GM12878 (cell line): ENCODE measurements around the gene DNAI2. TPM values are rescaled to one million over a fixed set of nuclear protein-coding genes. Genes with fewer than 3 reads are reported as not detected.

ENCODE experiments used
- ATAC-seq: fragments of 200-7000 bp; cut with Tn5 transposase; 3 replicates; pipeline ENCODE4 v1.9.1; 2020; ENCODE audit warnings: mild to moderate bottlenecking, moderate library complexity
- BruUV-seq: library from RNA; stranded (reverse); fragments of 400-500 nt; replicated peaks from 2 replicates; lab custom pipeline; 2021; lab: Mats Ljungman, UMichigan
- CTCF ChIA-PET: fragments of 300-600 bp; sonication (Branson Sonifier 250); formaldehyde crosslinking; extraction: SDS; loops from one replicate; lab custom pipeline; 2021; ENCODE audit warnings: inconsistent platforms; lab: Yijun Ruan, JAX
- POLR2A ChIA-PET: fragments of 350-600 bp; formaldehyde crosslinking; extraction: SDS; loops from one replicate; lab custom pipeline; 2021; ENCODE audit warnings: inconsistent platforms; lab: Charles Lee
- RAD21 ChIA-PET: fragments of 300-600 bp; sonication (Branson Sonifier 250); formaldehyde crosslinking; loops from one replicate; lab custom pipeline; 2023; ENCODE audit warnings: antibody characterized with exemption; ENCODE audit not compliant: unreplicated experiment; lab: Charles Lee
- SMC1A ChIA-PET: fragments of 300-600 bp; sonication (Branson Sonifier 250); formaldehyde crosslinking; loops from one replicate; lab custom pipeline; 2023; ENCODE audit not compliant: unreplicated experiment, uncharacterized antibody; lab: Charles Lee
- DNase-seq: peaks from one replicate; pipeline ENCODE4 v3.0.0-alpha.2; 2011; ENCODE audit warnings: low read depth, low spot score
- FAIRE-seq: peaks from 3 replicates; lab custom pipeline; 2011; peaks lifted over from hg19 to GRCh38; lab: Jason Lieb, UNC
- H2AFZ ChIP-seq: 2 replicates; pipeline ENCODE4 v1.6.0; 2011; ENCODE audit warnings: low read depth, low read length, control low read depth; ENCODE audit not compliant: control insufficient read depth
- H3K27ac ChIP-seq: 2 replicates; pipeline ENCODE4 v1.5.1; 2011; ENCODE audit warnings: control low read depth; ENCODE audit not compliant: control insufficient read depth, insufficient read depth
- H3K27me3 ChIP-seq, 2 experiments: replicated peaks in 1 of 2; 2 replicates each; pipeline versions ENCODE4 v1.6.0 to v1.6.1; 2011; ENCODE audit warnings: low read length in 1 of 2; ENCODE audit not compliant: control insufficient read depth in 2 of 2, insufficient read depth in 2 of 2
- H3K36me3 ChIP-seq, 2 experiments: 2 replicates each; pipeline ENCODE4 v1.5.1; 2011; ENCODE audit warnings: low read length in 1 of 2; ENCODE audit not compliant: control insufficient read depth in 2 of 2, insufficient read depth in 2 of 2
- H3K4me1 ChIP-seq: 2 replicates; pipeline ENCODE4 v1.6.1; 2011; ENCODE audit warnings: mild to moderate bottlenecking, low read length, moderate library complexity, mixed read lengths; ENCODE audit not compliant: control insufficient read depth, insufficient read depth
- H3K4me2 ChIP-seq: 2 replicates; pipeline ENCODE4 v1.6.0; 2011; ENCODE audit warnings: control low read depth; ENCODE audit not compliant: control insufficient read depth, insufficient read depth
- H3K4me3 ChIP-seq: fragments of 200-600 bp; sonication (generic); 2 replicates; pipeline ENCODE4 v1.5.1; 2016
- H3K79me2 ChIP-seq: 2 replicates; pipeline ENCODE4 v1.6.0; 2011; ENCODE audit warnings: low read length; ENCODE audit not compliant: control insufficient read depth, insufficient read depth
- H3K9ac ChIP-seq: 2 replicates; pipeline ENCODE4 v1.8.0; 2011; ENCODE audit warnings: low read length, control low read depth, mixed read lengths; ENCODE audit not compliant: control insufficient read depth, insufficient read depth
- H3K9me3 ChIP-seq: replicated peaks from 3 replicates; pipeline ENCODE4 v1.5.1; 2011; ENCODE audit warnings: mild to moderate bottlenecking, low read length; ENCODE audit not compliant: control insufficient read depth, insufficient read depth
- H4K20me1 ChIP-seq: 2 replicates; pipeline ENCODE4 v1.6.0; 2011; ENCODE audit not compliant: control insufficient read depth, insufficient read depth
- EED ChIP-seq: sonication (generic); IDR thresholded peaks from 2 replicates; pipeline ENCODE4 v1.6.1; 2016; ENCODE audit warnings: antibody characterized with exemption, low read depth
- ESRRA ChIP-seq: IDR thresholded peaks from 2 replicates; pipeline ENCODE4 v1.6.1; 2012; ENCODE audit warnings: mild to moderate bottlenecking, low read length, improper control_type of control experiment
- FOXK2 ChIP-seq: fragments of 450-650 bp; IDR thresholded peaks from 2 replicates; pipeline ENCODE4 v1.6.1; 2017; ENCODE audit warnings: mild to moderate bottlenecking, moderate library complexity
- HDAC6 ChIP-seq: fragments of 200-600 bp; sonication (generic); IDR thresholded peaks from one replicate; pipeline ENCODE4 v1.8.0; 2017; ENCODE audit warnings: antibody characterized with exemption; ENCODE audit not compliant: unreplicated experiment
- HDGF ChIP-seq: fragments of 450-650 bp; IDR thresholded peaks from 2 replicates; pipeline ENCODE4 v1.6.1; 2016; ENCODE audit warnings: antibody characterized with exemption
- MXI1 ChIP-seq: fragments of 150-350 bp; IDR thresholded peaks from 2 replicates; pipeline ENCODE4 v1.6.1; 2011; ENCODE audit warnings: low read depth, mild to moderate bottlenecking, inconsistent platforms, low read length, improper control_type of control experiment
- NBN ChIP-seq: fragments of 450-650 bp; IDR thresholded peaks from 2 replicates; pipeline ENCODE4 v1.6.1; 2016
- RAD21 ChIP-seq: IDR thresholded peaks from 2 replicates; pipeline ENCODE4 v1.6.1; 2011; ENCODE audit warnings: mild to moderate bottlenecking, low read depth, low read length, moderate library complexity; ENCODE audit not compliant: insufficient read depth
- RBBP5 ChIP-seq: fragments of 200-600 bp; sonication (generic); conservative IDR thresholded peaks from 2 replicates; pipeline ENCODE4 v1.6.1; 2016
- SMAD1 ChIP-seq: fragments of 450-650 bp; IDR thresholded peaks from 2 replicates; pipeline ENCODE4 v1.6.1; 2018; ENCODE audit warnings: mild to moderate bottlenecking, low read depth; ENCODE audit not compliant: partially characterized antibody
- SMAD5 ChIP-seq: IDR thresholded peaks from 2 replicates; pipeline ENCODE4 v1.6.1; 2016; ENCODE audit warnings: antibody characterized with exemption, low read depth
- SMARCA5 ChIP-seq: fragments of 450-650 bp; IDR thresholded peaks from 2 replicates; pipeline ENCODE4 v1.6.1; 2017; ENCODE audit warnings: mild to moderate bottlenecking
- SUZ12 ChIP-seq: fragments of 200-600 bp; sonication (generic); IDR thresholded peaks from one replicate; pipeline ENCODE4 v1.6.1; 2018; ENCODE audit warnings: antibody characterized with exemption, mild to moderate bottlenecking; ENCODE audit not compliant: unreplicated experiment
- ZBTB11 ChIP-seq: fragments of 450-650 bp; formaldehyde crosslinking; IDR thresholded peaks from 2 replicates; pipeline ENCODE4 v1.5.0; 2022; ENCODE audit warnings: mild to moderate bottlenecking, missing genetic modification characterization
- WGBS: methylation state at CpG from one replicate; pipeline ENCODE4 v1.1.6; 2016; ENCODE audit warnings: low lambda C conversion rate; ENCODE audit not compliant: insufficient replicate concordance, insufficient coverage; ENCODE audit errors: missing lambda C conversion rate; 5-methylcytosine and 5-hydroxymethylcytosine counted together
- in situ Hi-C: fragments of 300-500 bp; cut with MboI; formaldehyde crosslinking; loops from 9 replicates; pipeline ENCODE4 v1.14.3; 2018; ENCODE audit warnings: mixed read lengths
- intact Hi-C: fragments of 100-400 bp; cut with micrococcal nuclease; formaldehyde crosslinking; loops from one replicate; pipeline ENCODE4 v1.14.2; 2022; ENCODE audit not compliant: unreplicated experiment
- polyA plus RNA-seq, 11 experiments: library from polyadenylated mRNA; depleted of rRNA in 4 of 11; unstranded in 6 of 11; stranded (reverse) in 5 of 11; fragments of >200 nt; fragmentation: Nextera tagmentation in 4 of 11; fragmentation: Illumina TruSeq in 1 of 11; extraction: Ambion mirVana in 4 of 11; extraction: Trizol in 1 of 11; gene quantifications; 1 replicate in 1 of 11; 2 replicates in 10 of 11; pipeline versions ENCODE4 v1.2.1 to v1.2.3, GENCODE V29; 2011 to 2016; ENCODE audit warnings: inconsistent platforms in 2 of 11, missing spikeins in 2 of 11, low read depth in 1 of 11
- total RNA-seq, 4 experiments: library from RNA; depleted of rRNA in 3 of 4; stranded (reverse); fragments of >200 nt in 3 of 4; fragmentation: Illumina TruSeq in 1 of 4; extraction: Trizol in 1 of 4; gene quantifications; 2 replicates each; pipeline versions ENCODE4 v1.2.1 to v1.2.3, GENCODE V29; 2013 to 2021
- TF ChIP-seq, protein P1 (sequence below): fragments of 450-650 bp; formaldehyde crosslinking; IDR thresholded peaks from 2 replicates; pipeline ENCODE4 v1.4.0; 2022; ENCODE audit warnings: mild to moderate bottlenecking, moderate library complexity
- TF ChIP-seq, protein P2 (sequence below): fragments of 450-650 bp; IDR thresholded peaks from 2 replicates; pipeline ENCODE4 v1.6.1; 2017; ENCODE audit warnings: mild to moderate bottlenecking, moderate library complexity

Gene DNAI2
- total and polyA plus RNA-seq, 10 of the 15 experiments (the other 5 are each of a cell fraction or from before 2014, with no cell fraction given) = 0.04 to 1.8 (median 0.13) TPM

- DNase-seq (no peak), FAIRE-seq (no peak), ATAC-seq (no peak)
- H3K9ac ChIP-seq = no peak overlapping the region
- ChIA-PET SMC1A (interaction anchor here (1.6 kb wide), 1 partner anchor 76 kb away, joined by 3 read pairs; no protein-coding TSS in a partner anchor), POLR2A (no interaction called here), RAD21 (no interaction called here), CTCF (no interaction called here)
- no peaks in the 10 kb centered on the region for H3K27me3 ChIP-seq
- no peaks in the 10 kb centered on the region for H3K36me3 ChIP-seq
- no peaks in the 10 kb centered on the region for H3K9me3 ChIP-seq
- H3K4me3 ChIP-seq = no peak overlapping the region
- 47% methylated on average over 6 of the region's 10 CpGs for WGBS
- no peaks in the 10 kb centered on the region for H4K20me1 ChIP-seq
- no peak overlapping the region for H3K4me2 ChIP-seq
- no peaks in the 10 kb centered on the region for H3K79me2 ChIP-seq
- H2AFZ ChIP-seq = no peak overlapping the region
- in situ Hi-C loops = loop anchor here (25.0 kb wide), 1 partner anchor 1880 kb away; no protein-coding TSS in a partner anchor
- BruUV-seq = no TSS peak
- intact Hi-C loops = no loop called here
- no peak overlapping the region for H3K27ac ChIP-seq
- peaks cover 25% of the 10 kb centered on the region for H3K4me1 ChIP-seq
- TF ChIP-seq, protein P1, sequence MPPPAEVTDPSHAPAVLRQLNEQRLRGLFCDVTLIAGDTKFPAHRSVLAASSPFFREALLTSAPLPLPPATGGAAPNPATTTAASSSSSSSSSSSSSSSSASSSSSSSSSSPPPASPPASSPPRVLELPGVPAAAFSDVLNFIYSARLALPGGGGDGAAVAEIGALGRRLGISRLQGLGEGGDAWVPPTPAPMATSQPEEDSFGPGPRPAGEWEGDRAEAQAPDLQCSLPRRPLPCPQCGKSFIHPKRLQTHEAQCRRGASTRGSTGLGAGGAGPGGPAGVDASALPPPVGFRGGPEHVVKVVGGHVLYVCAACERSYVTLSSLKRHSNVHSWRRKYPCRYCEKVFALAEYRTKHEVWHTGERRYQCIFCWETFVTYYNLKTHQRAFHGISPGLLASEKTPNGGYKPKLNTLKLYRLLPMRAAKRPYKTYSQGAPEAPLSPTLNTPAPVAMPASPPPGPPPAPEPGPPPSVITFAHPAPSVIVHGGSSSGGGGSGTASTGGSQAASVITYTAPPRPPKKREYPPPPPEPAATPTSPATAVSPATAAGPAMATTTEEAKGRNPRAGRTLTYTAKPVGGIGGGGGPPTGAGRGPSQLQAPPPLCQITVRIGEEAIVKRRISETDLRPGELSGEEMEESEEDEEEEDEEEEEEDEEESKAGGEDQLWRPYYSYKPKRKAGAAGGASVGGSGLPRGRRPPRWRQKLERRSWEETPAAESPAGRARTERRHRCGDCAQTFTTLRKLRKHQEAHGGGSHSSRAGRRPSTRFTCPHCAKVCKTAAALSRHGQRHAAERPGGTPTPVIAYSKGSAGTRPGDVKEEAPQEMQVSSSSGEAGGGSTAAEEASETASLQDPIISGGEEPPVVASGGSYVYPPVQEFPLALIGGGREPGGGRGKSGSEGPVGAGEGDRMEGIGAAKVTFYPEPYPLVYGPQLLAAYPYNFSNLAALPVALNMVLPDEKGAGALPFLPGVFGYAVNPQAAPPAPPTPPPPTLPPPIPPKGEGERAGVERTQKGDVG (CRISPR knock-in tag) = no peak
- no peak for TF ChIP-seq RAD21
- no peak for TF ChIP-seq RBBP5
- TF ChIP-seq ESRRA = no peak
- TF ChIP-seq SUZ12 = no peak
- TF ChIP-seq EED = no peak
- no peak for TF ChIP-seq SMAD1
- TF ChIP-seq NBN = no peak
- no peak for TF ChIP-seq HDGF
- no peak for TF ChIP-seq FOXK2
- TF ChIP-seq SMAD5 = no peak
- TF ChIP-seq, protein P2, sequence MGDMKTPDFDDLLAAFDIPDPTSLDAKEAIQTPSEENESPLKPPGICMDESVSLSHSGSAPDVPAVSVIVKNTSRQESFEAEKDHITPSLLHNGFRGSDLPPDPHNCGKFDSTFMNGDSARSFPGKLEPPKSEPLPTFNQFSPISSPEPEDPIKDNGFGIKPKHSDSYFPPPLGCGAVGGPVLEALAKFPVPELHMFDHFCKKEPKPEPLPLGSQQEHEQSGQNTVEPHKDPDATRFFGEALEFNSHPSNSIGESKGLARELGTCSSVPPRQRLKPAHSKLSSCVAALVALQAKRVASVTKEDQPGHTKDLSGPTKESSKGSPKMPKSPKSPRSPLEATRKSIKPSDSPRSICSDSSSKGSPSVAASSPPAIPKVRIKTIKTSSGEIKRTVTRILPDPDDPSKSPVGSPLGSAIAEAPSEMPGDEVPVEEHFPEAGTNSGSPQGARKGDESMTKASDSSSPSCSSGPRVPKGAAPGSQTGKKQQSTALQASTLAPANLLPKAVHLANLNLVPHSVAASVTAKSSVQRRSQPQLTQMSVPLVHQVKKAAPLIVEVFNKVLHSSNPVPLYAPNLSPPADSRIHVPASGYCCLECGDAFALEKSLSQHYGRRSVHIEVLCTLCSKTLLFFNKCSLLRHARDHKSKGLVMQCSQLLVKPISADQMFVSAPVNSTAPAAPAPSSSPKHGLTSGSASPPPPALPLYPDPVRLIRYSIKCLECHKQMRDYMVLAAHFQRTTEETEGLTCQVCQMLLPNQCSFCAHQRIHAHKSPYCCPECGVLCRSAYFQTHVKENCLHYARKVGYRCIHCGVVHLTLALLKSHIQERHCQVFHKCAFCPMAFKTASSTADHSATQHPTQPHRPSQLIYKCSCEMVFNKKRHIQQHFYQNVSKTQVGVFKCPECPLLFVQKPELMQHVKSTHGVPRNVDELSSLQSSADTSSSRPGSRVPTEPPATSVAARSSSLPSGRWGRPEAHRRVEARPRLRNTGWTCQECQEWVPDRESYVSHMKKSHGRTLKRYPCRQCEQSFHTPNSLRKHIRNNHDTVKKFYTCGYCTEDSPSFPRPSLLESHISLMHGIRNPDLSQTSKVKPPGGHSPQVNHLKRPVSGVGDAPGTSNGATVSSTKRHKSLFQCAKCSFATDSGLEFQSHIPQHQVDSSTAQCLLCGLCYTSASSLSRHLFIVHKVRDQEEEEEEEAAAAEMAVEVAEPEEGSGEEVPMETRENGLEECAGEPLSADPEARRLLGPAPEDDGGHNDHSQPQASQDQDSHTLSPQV = no peak
- TF ChIP-seq HDAC6 = no peak
- no peak for TF ChIP-seq ZBTB11 (CRISPR knock-in tag)
- TF ChIP-seq MXI1 = no peak
- TF ChIP-seq SMARCA5 = no peak
Measured at GRCh38 chr17:74292495-74292894, 18.5 kb downstream of the DNAI2 start.
